GM12878 (cell line): ENCODE results near the gene PQBP1.
"Not testable (repeated sequence)": the region's sequence is repeated elsewhere in the genome, so short reads cannot be mapped to it uniquely, and the experiment has no call there.

ENCODE experiments used
- BRCA1 ChIP-seq: IDR thresholded peaks from 2 replicates; pipeline ENCODE4 v1.6.1; 2011; ENCODE audit warnings: low read depth, low read length, improper control_type of control experiment
- CHD2 ChIP-seq: IDR thresholded peaks from 2 replicates; pipeline ENCODE4 v1.6.1; 2011; ENCODE audit warnings: low read depth, low read length, improper control_type of control experiment, borderline replicate concordance
- CTCF ChIP-seq, 3 experiments: IDR thresholded peaks in 2 of 3; conservative IDR thresholded peaks in 1 of 3; 2 replicates each; pipeline ENCODE4 v1.5.1; 2011; ENCODE audit warnings: low read depth in 3 of 3, low read length in 3 of 3, mild to moderate bottlenecking in 3 of 3, control low read depth in 2 of 3, moderate library complexity in 2 of 3, inconsistent platforms in 1 of 3, mixed read lengths in 1 of 3; ENCODE audit not compliant: control insufficient read depth in 2 of 3, insufficient read depth in 1 of 3; ENCODE audit errors: extremely low read depth in 1 of 3
- EP300 ChIP-seq, 2 experiments: fragments of 150-350 bp in 1 of 2; IDR thresholded peaks; 2 replicates each; pipeline ENCODE4 v1.6.1; 2011 to 2012; ENCODE audit warnings: low read depth in 2 of 2, low read length in 2 of 2, borderline replicate concordance in 1 of 2, improper control_type of control experiment in 1 of 2, inconsistent platforms in 1 of 2; ENCODE audit not compliant: control insufficient read depth in 1 of 2
- HCFC1 ChIP-seq: fragments of 150-350 bp; IDR thresholded peaks from 2 replicates; pipeline ENCODE4 v1.6.1; 2014; ENCODE audit warnings: low read length
- MXI1 ChIP-seq: fragments of 150-350 bp; IDR thresholded peaks from 2 replicates; pipeline ENCODE4 v1.6.1; 2011; ENCODE audit warnings: low read depth, mild to moderate bottlenecking, inconsistent platforms, low read length, improper control_type of control experiment
- PBX3 ChIP-seq: IDR thresholded peaks from 2 replicates; pipeline ENCODE4 v1.6.1; 2011; ENCODE audit warnings: mild to moderate bottlenecking, low read depth, low read length, moderate library complexity; ENCODE audit not compliant: insufficient replicate concordance
- RBBP5 ChIP-seq: fragments of 200-600 bp; sonication (generic); conservative IDR thresholded peaks from 2 replicates; pipeline ENCODE4 v1.6.1; 2016
- RCOR1 ChIP-seq: conservative IDR thresholded peaks from 2 replicates; pipeline ENCODE4 v1.6.1; 2012; ENCODE audit warnings: low read depth, low read length, improper control_type of control experiment
- TAF1 ChIP-seq: IDR thresholded peaks from 2 replicates; pipeline ENCODE4 v1.6.1; 2011; ENCODE audit warnings: mild to moderate bottlenecking, low read depth, low read length, borderline replicate concordance
- ZBTB11 ChIP-seq: fragments of 450-650 bp; formaldehyde crosslinking; IDR thresholded peaks from 2 replicates; pipeline ENCODE4 v1.5.0; 2022; ENCODE audit warnings: mild to moderate bottlenecking, missing genetic modification characterization
- ZBTB33 ChIP-seq: fragments of 450-650 bp; IDR thresholded peaks from 2 replicates; pipeline ENCODE4 v1.6.1; 2017; ENCODE audit warnings: mild to moderate bottlenecking

- not testable (repeated sequence) for TF ChIP-seq ZBTB11; BRCA1; TAF1; MXI1; RBBP5; CTCF (IDR thresholded peaks at IDR 0.05 in 2 of 3, conservative IDR thresholded peaks at IDR 0.05 in 1 of 3; ENCODE audit: control insufficient read depth in 2 of 3, extremely low read depth in 1 of 3, insufficient read depth in 1 of 3, low read depth in 3 of 3, low read length in 3 of 3); PBX3; EP300 (IDR thresholded peaks at IDR 0.05; ENCODE audit: borderline replicate concordance in 1 of 2, control insufficient read depth in 1 of 2, low read depth in 2 of 2, low read length in 2 of 2); ZBTB33; CHD2; RCOR1; HCFC1
These were observed 20.8 kb upstream of the PQBP1 start for GRCh38 chrX:48876944-48877343.
